Epithelial cell of prostate (primary cell): ENCODE data around the gene EIF3L.

Experiments used
- DNase-seq: peaks from one replicate; pipeline ENCODE4 v3.0.0-alpha.2; 2011; ENCODE audit warnings: low read depth, low spot score
- H3K27ac ChIP-seq: fragments of 450-650 bp; 2 replicates; pipeline ENCODE4 v1.5.1; 2017; ENCODE audit warnings: mild to moderate bottlenecking

EIF3L gene

GRCh38 chr22:37848587-37849088 lies 581 bp upstream of the EIF3L start:
- H3K27ac ChIP-seq = peak overlapping the region; percentile 93
- no peak for DNase-seq

- DNase-seq = no peak
- no peak overlapping the region for H3K27ac ChIP-seq
Observed at GRCh38 chr22:37850801-37851200, 1.6 kb downstream of the EIF3L start.

GRCh38 chr22:37852418-37852817 lies 3.2 kb downstream of the EIF3L start:
- DNase-seq = no peak

GRCh38 chr22:37854946-37855345 lies 5.7 kb downstream of the EIF3L start:
- H3K27ac ChIP-seq = peak overlapping the region; percentile 17
- DNase-seq = no peak

More at GRCh38 chr22:37852418-37852817, 3.2 kb downstream of the EIF3L start:
- H3K27ac ChIP-seq = no peak overlapping the region

- no peak for DNase-seq
- H3K27ac ChIP-seq = peak overlapping the region; percentile 17
Observed at GRCh38 chr22:37855462-37855861, 6.2 kb downstream of the EIF3L start.

- no peak for DNase-seq
- no peak overlapping the region for H3K27ac ChIP-seq
Observed at GRCh38 chr22:37860796-37861421, 11.7 kb downstream of the EIF3L start.

DNA sequence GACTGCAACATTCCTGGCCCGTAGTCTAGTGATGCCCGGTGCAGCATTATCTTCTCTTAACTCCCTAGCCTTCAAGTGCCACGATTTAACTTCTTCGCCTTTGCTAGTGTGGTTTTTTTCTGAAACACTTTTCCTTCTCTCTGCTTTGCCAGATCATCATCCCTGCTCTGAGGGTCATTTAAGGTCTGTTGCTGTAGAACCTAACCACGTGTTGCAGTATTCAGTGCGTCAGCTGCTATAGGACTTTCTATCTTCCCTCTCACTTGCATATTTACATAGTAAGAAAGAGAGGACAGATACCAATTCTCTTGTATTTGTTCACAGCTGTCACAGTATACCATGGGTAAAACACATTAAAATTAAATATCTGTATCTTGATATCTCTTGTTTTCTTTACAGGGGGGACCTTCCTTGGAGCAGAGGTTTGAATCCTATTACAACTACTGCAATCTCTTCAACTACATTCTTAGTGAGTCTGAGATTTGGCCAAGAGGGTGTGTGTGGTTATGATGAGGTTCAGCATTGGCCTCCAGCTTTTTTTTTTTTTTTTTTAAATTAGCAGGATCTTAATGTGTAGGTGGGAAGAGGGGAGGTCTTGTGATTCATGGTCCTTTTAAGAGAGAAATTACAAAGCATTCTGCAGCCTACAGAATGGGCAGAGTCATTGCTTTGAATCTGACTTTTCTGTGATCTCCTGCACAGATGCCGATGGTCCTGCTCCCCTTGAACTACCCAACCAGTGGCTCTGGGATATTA lies 13.5 kb downstream of the EIF3L start:
- H3K27ac ChIP-seq = no peak overlapping the region
- DNase-seq = no peak

DNA sequence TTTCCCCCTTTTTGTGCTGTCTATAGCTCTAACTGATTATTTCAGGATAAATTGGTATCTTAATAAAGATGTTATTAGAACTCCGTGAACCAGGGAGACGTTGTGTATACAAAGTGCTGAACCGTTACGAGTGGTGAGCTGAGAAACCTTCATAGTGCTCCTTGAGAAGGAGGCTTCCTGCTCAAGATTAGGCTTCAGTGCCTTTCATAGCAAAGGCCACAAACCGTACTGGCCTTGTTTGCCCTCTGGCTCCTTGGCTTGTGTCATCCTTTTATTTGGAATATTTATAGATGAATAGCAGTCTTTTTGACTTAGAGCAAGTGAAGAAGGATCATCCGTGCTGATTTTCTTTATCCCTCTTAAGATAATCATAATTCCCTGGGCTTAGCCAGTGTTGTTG lies 16.3 kb downstream of the EIF3L start:
- no peak overlapping the region for H3K27ac ChIP-seq
- DNase-seq = no peak

DNA sequence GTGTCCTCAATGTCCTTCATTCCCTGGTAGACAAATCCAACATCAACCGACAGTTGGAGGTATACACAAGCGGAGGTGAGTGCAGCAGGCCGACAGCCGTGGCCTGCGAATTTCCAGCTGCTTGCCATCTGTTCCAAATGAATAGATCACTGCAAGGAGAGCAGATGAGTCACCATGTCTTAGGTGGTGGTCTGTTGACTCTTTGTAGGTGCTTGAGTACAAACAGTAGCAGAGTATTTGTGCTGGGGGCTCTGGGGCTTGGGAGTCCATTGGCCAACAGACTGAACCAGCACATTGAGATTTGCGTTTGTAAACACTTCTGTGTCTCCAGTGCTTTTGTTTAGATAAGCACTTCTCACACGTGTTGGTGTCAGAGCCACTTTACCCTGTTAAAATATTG lies 21.1 kb downstream of the EIF3L start:
- DNase-seq = no peak
- no peak overlapping the region for H3K27ac ChIP-seq

DNA sequence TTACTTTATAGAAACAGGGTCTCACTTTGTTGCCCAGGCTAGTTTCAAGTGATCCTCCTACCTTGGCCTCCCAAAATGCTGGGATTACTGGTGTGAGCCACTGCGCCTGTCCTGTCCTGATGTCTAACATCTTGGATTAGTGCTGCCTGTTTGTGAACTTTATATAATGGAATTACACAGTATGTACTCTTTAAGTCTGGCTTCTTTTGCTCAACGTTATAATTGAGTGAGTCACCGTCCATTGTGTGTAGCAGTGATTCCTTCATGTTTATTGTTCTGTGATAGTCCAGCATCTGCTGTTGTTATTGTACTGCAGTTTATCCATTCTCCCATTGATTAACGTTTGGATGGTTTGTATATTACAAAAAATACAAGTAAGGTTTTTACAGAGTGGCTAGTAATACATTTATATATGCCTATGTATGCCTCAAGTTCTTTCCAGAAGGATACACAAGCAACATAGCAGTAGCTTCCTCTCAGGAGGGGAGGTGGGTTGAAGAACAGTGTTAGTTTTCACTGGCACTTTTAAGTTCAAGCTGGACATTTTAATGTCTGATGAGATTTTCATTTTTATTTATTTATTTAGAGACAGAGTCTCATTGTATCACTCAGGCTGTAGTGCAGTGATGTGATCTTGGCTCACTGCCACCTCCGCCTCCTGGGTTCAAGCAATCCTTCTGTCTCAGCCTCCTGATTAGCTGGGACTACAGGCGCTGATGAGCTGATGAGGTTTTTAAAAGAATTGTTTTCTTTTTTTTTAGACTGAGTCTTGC lies 31.6 kb downstream of the EIF3L start:
- peak overlapping the region; percentile 30 for H3K27ac ChIP-seq
- DNase-seq = no peak

- no peak overlapping the region for H3K27ac ChIP-seq
- no peak for DNase-seq
Observed at GRCh38 chr22:37884420-37884819, 35.2 kb downstream of the EIF3L start.

- peak overlapping the region; percentile 75 for H3K27ac ChIP-seq
- no peak for DNase-seq
Observed at GRCh38 chr22:37887584-37888378, 38.6 kb downstream of the EIF3L start.

DNA sequence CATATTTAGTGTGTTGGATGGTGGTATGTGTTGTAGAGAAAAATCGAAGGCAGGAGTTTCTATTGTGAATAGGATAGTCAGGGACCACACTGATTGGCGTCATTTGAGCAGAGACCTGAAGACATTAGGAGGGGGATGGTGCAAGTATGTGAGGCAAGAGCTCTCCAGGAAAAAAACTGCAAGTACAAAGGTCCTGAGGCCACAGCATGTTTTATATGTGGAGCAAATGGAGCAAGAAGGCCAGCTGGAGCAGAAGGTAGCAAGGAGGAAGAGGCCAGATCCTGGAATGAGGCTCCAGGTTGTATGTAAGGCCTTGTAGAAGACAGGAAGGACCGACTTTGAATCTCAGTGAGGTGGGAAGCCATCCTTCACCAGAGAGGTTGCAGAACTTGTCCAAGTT lies 42.7 kb downstream of the EIF3L start:
- no peak overlapping the region for H3K27ac ChIP-seq
- no peak for DNase-seq

- no peak for DNase-seq
- H3K27ac ChIP-seq = peak overlapping the region; percentile 99
Observed at GRCh38 chr22:37892566-37893335, 43.5 kb downstream of the EIF3L start.

GRCh38 chr22:37893583-37893983 lies 44.4 kb downstream of the EIF3L start:
- DNase-seq = no peak
- peak overlapping the region; percentile 99 for H3K27ac ChIP-seq

- DNase-seq = no peak
Observed at GRCh38 chr22:37894939-37895670, 45.9 kb downstream of the EIF3L start.

DNA sequence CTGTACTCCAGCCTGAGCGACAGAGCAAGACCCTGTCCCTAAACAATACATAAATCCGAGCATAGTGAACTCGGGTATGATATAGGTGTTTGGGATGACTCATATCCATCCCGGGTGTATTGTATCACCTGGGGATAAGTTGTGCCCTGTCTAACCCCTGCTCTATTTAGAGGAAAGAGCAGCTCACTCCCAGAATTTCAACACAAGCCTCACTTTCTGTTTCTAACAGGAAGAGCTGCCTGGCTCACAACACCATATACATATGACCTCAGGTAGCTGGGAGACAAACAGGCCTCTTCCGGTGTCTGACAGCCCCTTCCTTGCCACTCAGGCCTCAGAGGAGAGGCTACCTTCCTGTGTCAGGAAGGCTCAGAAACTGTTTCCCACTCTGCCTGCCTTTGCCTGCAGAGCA lies 47.0 kb downstream of the EIF3L start:
- H3K27ac ChIP-seq = peak overlapping the region; percentile 99
- peak; percentile 91 for DNase-seq

More at GRCh38 chr22:37894939-37895670, 45.9 kb downstream of the EIF3L start:
- peak overlapping the region; percentile 99 for H3K27ac ChIP-seq

- H3K27ac ChIP-seq = peak overlapping the region; percentile 99
- DNase-seq = no peak
Observed at GRCh38 chr22:37896939-37897338, 47.7 kb downstream of the EIF3L start.

- no peak for DNase-seq
- H3K27ac ChIP-seq = peak overlapping the region; percentile 99
Observed at GRCh38 chr22:37897807-37898206, 48.6 kb downstream of the EIF3L start.
